PC-3 (cell line): Measurements from ENCODE around the gene CATSPERB.

Experiments used
- CTCF ChIP-seq: fragments of 300-600 bp; sonication (generic); conservative IDR thresholded peaks from 2 replicates; pipeline ENCODE4 v1.5.1; 2017; ENCODE audit warnings: antibody characterized with exemption, low read depth, mild to moderate bottlenecking, low read length
- EZH2phosphoT487 ChIP-seq: fragments of 300-600 bp; sonication (generic); IDR thresholded peaks from 2 replicates; pipeline ENCODE4 v1.6.1; 2018; ENCODE audit warnings: mild to moderate bottlenecking, antibody characterized with exemption, low read length, borderline replicate concordance

GRCh38 chr14:91636604-91637003 is 95.3 kb downstream of the CATSPERB start:
- TF ChIP-seq EZH2phosphoT487 (no peak), CTCF (no peak)
